GM10248 (cell line): ENCODE results near the gene HPGD.

ENCODE experiments used
- CTCF ChIA-PET: fragments of 300-600 bp; sonication (Branson Sonifier 250); formaldehyde crosslinking; extraction: SDS; loops from one replicate; lab custom pipeline; 2021; ENCODE audit warnings: antibody characterized with exemption; lab: Yijun Ruan, JAX
- POLR2A ChIA-PET: fragments of 350-650 bp; sonication (Branson Sonifier 250); formaldehyde crosslinking; extraction: SDS; loops from one replicate; lab custom pipeline; 2020; ENCODE audit warnings: antibody characterized with exemption; lab: Yijun Ruan, JAX
- DNase-seq: peaks from one replicate; pipeline ENCODE4 v3.0.0; 2012; ENCODE audit errors: extremely low spot score
- CTCF ChIP-seq: IDR thresholded peaks from 2 replicates; pipeline ENCODE4 v1.5.1; 2012; ENCODE audit warnings: mild to moderate bottlenecking, low read depth; ENCODE audit errors: extremely low read depth, missing control alignments, control extremely low read depth

Gene HPGD

DNA sequence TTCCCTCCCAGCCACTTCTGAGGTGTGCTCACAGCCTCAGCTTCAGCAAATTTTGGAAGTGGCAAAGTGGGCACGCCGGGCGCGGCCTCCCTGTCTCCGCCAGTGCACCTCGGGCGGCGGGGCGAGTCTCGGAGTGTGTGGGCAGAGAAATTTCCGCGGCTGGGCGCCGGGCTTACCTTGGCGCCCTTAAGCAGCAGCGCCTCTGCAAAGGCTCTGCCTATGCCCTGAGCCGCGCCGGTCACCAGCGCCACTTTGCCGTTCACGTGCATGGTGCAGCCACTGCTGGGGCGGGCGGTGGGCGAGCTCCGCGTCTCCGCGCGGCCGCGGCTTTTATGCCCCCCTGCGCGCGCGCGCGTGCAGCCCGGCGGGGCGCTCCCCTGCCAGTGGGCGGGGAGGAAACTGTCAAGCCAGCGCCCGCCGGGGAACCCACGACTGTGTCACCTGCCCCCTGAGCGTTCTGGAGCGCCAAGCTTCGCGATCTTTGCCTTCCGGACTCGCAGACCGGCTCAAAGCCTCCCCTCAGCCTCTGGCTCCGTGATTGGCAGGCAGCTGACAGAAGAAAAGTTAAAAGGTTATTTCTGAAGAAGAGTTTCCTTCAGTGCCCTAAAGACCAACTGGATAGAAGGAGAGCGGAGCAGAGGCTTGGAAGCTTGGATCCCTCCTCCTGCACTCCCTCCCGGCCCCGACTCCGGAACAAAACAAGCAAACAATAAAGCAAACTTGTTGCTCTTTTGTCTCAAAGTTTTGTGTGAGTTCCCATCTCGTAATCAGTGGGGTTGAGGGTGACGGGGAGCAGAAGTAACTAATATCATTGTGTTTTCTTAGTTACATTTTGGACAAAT lies at the start of gene HPGD:
Gene HPGD (minus strand): TSS at position 306 of the 842 bp plus-strand sequence. CDS start 37 bp downstream, at position 269.
- DNase-seq = peak; percentile 20
- TF ChIP-seq CTCF = no peak
- ChIA-PET POLR2A (no interaction called here), CTCF (interaction anchor here (1.2 kb wide), 1 partner anchor 15 kb away, joined by 3 read pairs; no protein-coding TSS in a partner anchor)

GRCh38 chr4:174564529-174564928 lies 42.2 kb upstream of the HPGD start:
- TF ChIP-seq CTCF = no peak
- no peak for DNase-seq
- ChIA-PET CTCF (interaction anchor here (1.7 kb wide), 1 partner anchor 11 kb away, joined by 7 read pairs; no protein-coding TSS in a partner anchor), POLR2A (no interaction called here)

GRCh38 chr4:174563399-174563798 lies 41.1 kb upstream of the HPGD start:
- TF ChIP-seq CTCF = no peak
- ChIA-PET POLR2A (no interaction called here), CTCF (interaction anchor here (1.0 to 1.7 kb wide), 2 partner anchors 12 to 14 kb away, joined by 3 to 7 read pairs; no protein-coding TSS in a partner anchor)
- no peak for DNase-seq

DNA sequence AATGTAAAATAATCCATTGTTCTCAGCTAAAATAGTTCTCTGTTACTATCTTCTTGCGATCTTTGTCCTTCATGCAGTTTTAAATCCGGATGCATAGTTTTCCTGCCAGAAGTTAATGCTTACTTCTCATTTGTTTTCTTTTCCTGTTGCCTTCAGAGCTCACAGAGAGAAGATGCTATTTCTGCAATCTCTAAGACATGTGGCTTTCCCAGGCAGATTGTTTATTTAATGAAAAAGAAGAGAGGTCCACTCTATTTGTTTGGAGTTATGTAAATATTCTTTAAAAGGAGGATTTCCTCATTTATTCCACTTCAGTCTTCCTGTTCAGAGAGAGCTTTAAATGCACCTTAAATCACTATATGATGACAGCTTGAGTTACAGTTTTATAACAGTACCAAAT lies 39.3 kb upstream of the HPGD start:
- CTCF ChIA-PET = interaction anchor here (0.6 kb wide), 1 partner anchor 159 kb away, joined by 3 read pairs; no protein-coding TSS in a partner anchor
- TF ChIP-seq CTCF = no peak
- DNase-seq = no peak
- POLR2A ChIA-PET = no interaction called here

GRCh38 chr4:174559894-174560293 lies 37.6 kb upstream of the HPGD start:
- TF ChIP-seq CTCF = no peak
- POLR2A ChIA-PET = no interaction called here
- CTCF ChIA-PET = interaction anchor here (1.5 kb wide), 1 partner anchor 13 kb away, joined by 3 read pairs; no protein-coding TSS in a partner anchor
- no peak for DNase-seq

- ChIA-PET CTCF (interaction anchor here (1.4 kb wide), 1 partner anchor 16 kb away, joined by 3 read pairs; no protein-coding TSS in a partner anchor), POLR2A (no interaction called here)
- DNase-seq = no peak
- no peak for TF ChIP-seq CTCF
Measured at GRCh38 chr4:174555789-174556630, 33.7 kb upstream of the HPGD start.
